Keratinocyte (primary cell): ENCODE results near the gene BAG3. TPM values are rescaled to one million over a fixed set of nuclear protein-coding genes. Genes with fewer than 3 reads are reported as not detected.

Source experiments
- DNase-seq: peaks from one replicate; pipeline ENCODE4 v3.0.0-alpha.2; 2011; ENCODE audit warnings: low read depth, missing footprints, low spot score
- FAIRE-seq: peaks from 2 replicates; lab custom pipeline; 2011; peaks lifted over from hg19 to GRCh38; lab: Jason Lieb, UNC
- H2AFZ ChIP-seq: 2 replicates; pipeline ENCODE4 v1.6.0; 2012; ENCODE audit warnings: low read length, control low read depth, inconsistent platforms; ENCODE audit not compliant: control insufficient read depth
- H3K27ac ChIP-seq: 2 replicates; pipeline ENCODE4 v1.5.1; 2011; ENCODE audit warnings: low read length; ENCODE audit not compliant: control insufficient read depth, insufficient read depth
- H3K27me3 ChIP-seq: 3 replicates; pipeline ENCODE4 v1.6.0; 2011; ENCODE audit warnings: low read length; ENCODE audit not compliant: control insufficient read depth, insufficient read depth; ENCODE audit errors: extremely low read depth
- H3K36me3 ChIP-seq, 2 experiments: 2 replicates in 1 of 2; 3 replicates in 1 of 2; pipeline ENCODE4 v1.5.1; 2011; ENCODE audit warnings: low read length in 2 of 2, mild to moderate bottlenecking in 1 of 2; ENCODE audit not compliant: control insufficient read depth in 2 of 2, insufficient read depth in 2 of 2; ENCODE audit errors: extremely low read depth in 1 of 2
- H3K4me1 ChIP-seq: 3 replicates; pipeline ENCODE4 v1.5.1; 2011; ENCODE audit warnings: low read length; ENCODE audit not compliant: control insufficient read depth, insufficient read depth; ENCODE audit errors: extremely low read depth
- H3K4me2 ChIP-seq: 3 replicates; pipeline ENCODE4 v1.6.0; 2011; ENCODE audit warnings: low read depth, low read length; ENCODE audit not compliant: control insufficient read depth, insufficient read depth; ENCODE audit errors: extremely low read depth
- H3K4me3 ChIP-seq, 3 experiments: fragments of 200-600 bp in 1 of 3; sonication (generic) in 1 of 3; 2 replicates in 2 of 3; 3 replicates in 1 of 3; pipeline ENCODE4 v1.5.1; 2011 to 2016; ENCODE audit warnings: low read length in 3 of 3, mild to moderate bottlenecking in 3 of 3, control low read depth in 2 of 3, inconsistent platforms in 1 of 3, low read depth in 1 of 3, mixed read lengths in 1 of 3, mixed run types in 1 of 3, moderate library complexity in 1 of 3; ENCODE audit not compliant: control insufficient read depth in 2 of 3, insufficient read depth in 2 of 3; ENCODE audit errors: extremely low read depth in 1 of 3
- H3K79me2 ChIP-seq: 2 replicates; pipeline ENCODE4 v1.6.0; 2012; ENCODE audit warnings: low read length; ENCODE audit not compliant: control insufficient read depth, insufficient read depth
- H3K9ac ChIP-seq: 3 replicates; pipeline ENCODE4 v1.6.0; 2011; ENCODE audit warnings: low read length; ENCODE audit not compliant: control insufficient read depth, insufficient read depth; ENCODE audit errors: extremely low read depth
- H3K9me1 ChIP-seq: 3 replicates; pipeline ENCODE4 v1.6.0; 2011; ENCODE audit warnings: low read length; ENCODE audit not compliant: control insufficient read depth, insufficient read depth; ENCODE audit errors: extremely low read depth
- H3K9me3 ChIP-seq: 2 replicates; pipeline ENCODE4 v1.5.1; 2012; ENCODE audit warnings: low read depth, low read length; ENCODE audit not compliant: control insufficient read depth
- H4K20me1 ChIP-seq: 3 replicates; pipeline ENCODE4 v1.6.0; 2011; ENCODE audit warnings: low read length; ENCODE audit not compliant: control insufficient read depth, insufficient read depth; ENCODE audit errors: extremely low read depth
- EZH2 ChIP-seq: IDR thresholded peaks from one replicate; pipeline ENCODE4 v1.6.1; 2012; ENCODE audit warnings: inconsistent platforms, mild to moderate bottlenecking, low read length, moderate library complexity
- dilution Hi-C: fragments of 300-500 bp; cut with MboI; formaldehyde crosslinking; loops from one replicate; pipeline ENCODE4 v1.7.0; 2020; ENCODE audit warnings: low sequenced_read_pairs; ENCODE audit not compliant: extremely low pct_ligation_motif_present
- polyA plus RNA-seq, 5 experiments: library from polyadenylated mRNA; depleted of rRNA in 3 of 5; stranded (reverse) in 3 of 5; stranded (forward) in 1 of 5; unstranded in 1 of 5; fragments of >200 nt; gene quantifications; 1 replicate in 1 of 5; 2 replicates in 3 of 5; 3 replicates in 1 of 5; pipeline versions ENCODE4 v1.2.1 to v1.2.3, GENCODE V29; 2011 to 2012; ENCODE audit warnings: missing spikeins in 2 of 5, low read depth in 1 of 5, low replicate concordance in 1 of 5
- TF ChIP-seq, protein P1 (sequence below), 3 experiments: IDR thresholded peaks in 1 of 3; conservative IDR thresholded peaks in 1 of 3; optimal IDR thresholded peaks in 1 of 3; 2 replicates in 2 of 3; 3 replicates in 1 of 3; pipeline versions ENCODE3 to v1.5.1; 2011; ENCODE audit warnings: low read length in 3 of 3, mild to moderate bottlenecking in 3 of 3, moderate library complexity in 2 of 3, control low read depth in 1 of 3, inconsistent platforms in 1 of 3; ENCODE audit not compliant: insufficient read depth in 2 of 3; ENCODE audit errors: extremely low read depth in 1 of 3

BAG3 gene
- polyA plus RNA-seq, 1 donor (not counting 4 experiments of a cell fraction or from before 2014, with no cell fraction given) = 26.2 TPM

- dilution Hi-C loops = no loop called here
- H3K9me3 ChIP-seq = no peaks in the 10 kb centered on the region
- peaks cover 68% of the 10 kb centered on the region for H3K4me1 ChIP-seq
- no peak for FAIRE-seq
- H3K27me3 ChIP-seq = no peaks in the 10 kb centered on the region
- H3K27ac ChIP-seq = no peak overlapping the region
- no peak overlapping the region for H3K9ac ChIP-seq
- H2AFZ ChIP-seq = no peak overlapping the region
- H3K79me2 ChIP-seq = peaks cover 32% of the 10 kb centered on the region
- H3K36me3 ChIP-seq = peaks cover 28 to 45% of the 10 kb centered on the region in 2 experiments
- DNase-seq = no peak
- H3K4me2 ChIP-seq = no peak overlapping the region
- peaks cover 3% of the 10 kb centered on the region for H3K9me1 ChIP-seq
- TF ChIP-seq EZH2 = no peak
- TF ChIP-seq, protein P1, sequence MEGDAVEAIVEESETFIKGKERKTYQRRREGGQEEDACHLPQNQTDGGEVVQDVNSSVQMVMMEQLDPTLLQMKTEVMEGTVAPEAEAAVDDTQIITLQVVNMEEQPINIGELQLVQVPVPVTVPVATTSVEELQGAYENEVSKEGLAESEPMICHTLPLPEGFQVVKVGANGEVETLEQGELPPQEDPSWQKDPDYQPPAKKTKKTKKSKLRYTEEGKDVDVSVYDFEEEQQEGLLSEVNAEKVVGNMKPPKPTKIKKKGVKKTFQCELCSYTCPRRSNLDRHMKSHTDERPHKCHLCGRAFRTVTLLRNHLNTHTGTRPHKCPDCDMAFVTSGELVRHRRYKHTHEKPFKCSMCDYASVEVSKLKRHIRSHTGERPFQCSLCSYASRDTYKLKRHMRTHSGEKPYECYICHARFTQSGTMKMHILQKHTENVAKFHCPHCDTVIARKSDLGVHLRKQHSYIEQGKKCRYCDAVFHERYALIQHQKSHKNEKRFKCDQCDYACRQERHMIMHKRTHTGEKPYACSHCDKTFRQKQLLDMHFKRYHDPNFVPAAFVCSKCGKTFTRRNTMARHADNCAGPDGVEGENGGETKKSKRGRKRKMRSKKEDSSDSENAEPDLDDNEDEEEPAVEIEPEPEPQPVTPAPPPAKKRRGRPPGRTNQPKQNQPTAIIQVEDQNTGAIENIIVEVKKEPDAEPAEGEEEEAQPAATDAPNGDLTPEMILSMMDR (optimal IDR thresholded peaks at IDR 0.05 in 1 of 3, IDR thresholded peaks at IDR 0.05 in 1 of 3, conservative IDR thresholded peaks at IDR 0.05 in 1 of 3; ENCODE audit: extremely low read depth in 1 of 3, insufficient read depth in 2 of 3, low read length in 3 of 3) = no peak
- no peaks in the 10 kb centered on the region for H4K20me1 ChIP-seq
- H3K4me3 ChIP-seq = no peak overlapping the region
Measured at GRCh38 chr10:119677126-119677525, 25.9 kb downstream of the BAG3 start.

DNA sequence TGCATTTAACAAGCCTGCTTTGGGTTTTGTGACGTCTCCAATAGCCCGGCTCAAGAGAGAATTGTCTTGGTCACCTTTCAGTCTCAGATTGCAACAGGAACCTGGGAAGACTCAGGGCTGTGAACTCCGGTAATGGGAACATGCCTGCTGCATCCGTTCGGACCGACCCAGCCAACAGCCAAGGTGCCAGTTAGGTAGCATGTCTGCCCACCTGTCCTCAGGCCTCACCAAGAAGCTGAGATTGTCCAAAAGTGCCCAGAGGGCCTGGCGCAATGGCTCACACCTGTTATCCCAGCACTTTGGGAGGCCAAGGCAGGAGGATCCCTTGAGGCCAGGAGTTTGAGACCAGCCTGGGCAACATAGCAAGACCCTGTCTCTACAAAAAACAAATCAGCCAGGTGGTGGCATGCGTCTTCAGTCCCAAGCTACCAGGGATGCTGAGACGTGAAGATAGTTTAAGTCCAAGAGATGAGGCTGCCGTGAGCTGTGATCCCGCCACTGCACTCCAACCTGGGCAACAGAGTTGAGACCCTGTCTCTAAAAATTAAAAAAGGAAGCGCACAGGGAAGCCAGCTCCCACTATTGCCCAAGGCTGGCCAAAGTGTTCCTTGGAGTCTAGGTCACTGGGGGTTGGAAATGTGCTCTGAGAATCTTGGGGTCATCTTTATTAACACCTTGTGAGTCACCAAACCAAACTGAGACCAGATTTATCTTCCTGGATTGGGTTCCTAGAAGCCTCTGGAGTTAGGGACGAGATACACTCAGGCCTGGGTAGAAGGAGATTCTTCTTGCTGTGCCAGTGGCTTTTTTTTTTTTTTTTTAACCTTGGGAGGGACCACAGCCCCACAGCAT lies 26.9 kb downstream of the BAG3 start:
- TF ChIP-seq, protein P1 (optimal IDR thresholded peaks at IDR 0.05 in 1 of 3, IDR thresholded peaks at IDR 0.05 in 1 of 3, conservative IDR thresholded peaks at IDR 0.05 in 1 of 3; ENCODE audit: extremely low read depth in 1 of 3, insufficient read depth in 2 of 3, low read length in 3 of 3) = no peak
- no peak for TF ChIP-seq EZH2
- Histone ChIP-seq H3K4me3 (no peak overlapping the region), H3K27me3 (no peaks in the 10 kb centered on the region), H3K9me1 (peaks cover 3% of the 10 kb centered on the region), H2AFZ (no peak overlapping the region), H3K9me3 (no peaks in the 10 kb centered on the region), H4K20me1 (no peaks in the 10 kb centered on the region), H3K4me2 (peak overlapping the region; percentile 34), H3K79me2 (peaks cover 22% of the 10 kb centered on the region), H3K4me1 (peaks cover 77% of the 10 kb centered on the region), H3K27ac (peak overlapping the region; percentile 96), H3K36me3 (peaks cover 22 to 35% of the 10 kb centered on the region in 2 experiments), H3K9ac (peak overlapping the region; percentile 34)
- dilution Hi-C loops = no loop called here
- DNase-seq (no peak), FAIRE-seq (peak; percentile 71)
